ENCODE measurements around the gene SPARCL1. TPM values are rescaled to one million over a fixed set of nuclear protein-coding genes. Genes with fewer than 3 reads are reported as not detected.

Gene SPARCL1
- total and polyA plus RNA-seq, 2 donors (not counting 1 experiment from before 2014, with no cell fraction given) = not detected

- no peaks in the 10 kb centered on the region for H3K27me3 ChIP-seq (replicated peaks in 1 of 4; ENCODE audit: control extremely low read depth in 1 of 4, control insufficient read depth in 3 of 4, insufficient read depth in 4 of 4, low read length in 3 of 4)
- Mint-ChIP-seq H3K9me3 (ENCODE audit: insufficient read depth) (no peaks in the 10 kb centered on the region), H3K4me3 (no peak overlapping the region)
Measured at GRCh38 chr4:87427518-87427868, 101.7 kb downstream of the SPARCL1 start.

GRCh38 chr4:87426865-87427517 lies 102.2 kb downstream of the SPARCL1 start:
- no peaks in the 10 kb centered on the region for H3K9me3 Mint-ChIP-seq (ENCODE audit: insufficient read depth)
- H3K9ac ChIP-seq (ENCODE audit: low read length) = no peak overlapping the region
- no CpG with 5 or more reads among the region's 3 CpGs for WGBS (ENCODE audit: insufficient coverage)
- H3K4me3 ChIP-seq (ENCODE audit: control extremely low read depth in 1 of 5, extremely low read depth in 1 of 5, insufficient read depth in 1 of 5, low read depth in 2 of 5, low read length in 4 of 5) = no peak overlapping the region
- POLR2A ChIA-PET = no interaction called here
- no peaks in the 10 kb centered on the region for H3K27me3 ChIP-seq (replicated peaks in 1 of 4; ENCODE audit: control extremely low read depth in 1 of 4, control insufficient read depth in 3 of 4, insufficient read depth in 4 of 4, low read length in 3 of 4)
- H3K4me2 ChIP-seq (replicated peaks; ENCODE audit: low read depth, low read length, poor library complexity, severe bottlenecking) = no peak overlapping the region
- DNase-seq = no peak
- no peak for TF ChIP-seq EZH2 (IDR thresholded peaks at IDR 0.05; ENCODE audit: borderline replicate concordance, insufficient read depth, low read depth, low read length, poor library complexity, severe bottlenecking)
- TF ChIP-seq CTCF (IDR thresholded peaks at IDR 0.05) = no peak
- H3K36me3 ChIP-seq (replicated peaks in 1 of 2; ENCODE audit: control extremely low read depth in 1 of 2, control insufficient read depth in 1 of 2, extremely low read depth in 1 of 2, insufficient read depth in 2 of 2, low read length in 1 of 2) = no peaks in the 10 kb centered on the region
- peaks cover 9 to 18% of the 10 kb centered on the region in 2 donors for H3K4me1 ChIP-seq (ENCODE audit: control insufficient read depth in 2 of 2, insufficient read depth in 2 of 2, low read length in 2 of 2)
- CTCF ChIA-PET = no interaction called here
- no peaks in the 10 kb centered on the region for H3K9me3 ChIP-seq (ENCODE audit: control extremely low read depth in 1 of 3, control insufficient read depth in 2 of 3, insufficient read depth in 1 of 3, low read length in 2 of 3)
- ATAC-seq (ENCODE audit: low read depth) = no peak
- H3K27ac Mint-ChIP-seq = no peak overlapping the region
- peaks cover 5% of the 10 kb centered on the region for H4K20me1 ChIP-seq (ENCODE audit: control insufficient read depth, insufficient read depth, low read length, poor library complexity, severe bottlenecking)
- H3K4me1 Mint-ChIP-seq = peaks cover 56% of the 10 kb centered on the region
- intact Hi-C loops (cut with micrococcal nuclease) = no loop called here
- H3K27me3 Mint-ChIP-seq = no peaks in the 10 kb centered on the region
- H2AFZ ChIP-seq (ENCODE audit: insufficient read depth, low read depth, low read length, poor library complexity, severe bottlenecking) = no peak overlapping the region
- H3K4me3 Mint-ChIP-seq = no peak overlapping the region
- H3K79me2 ChIP-seq (ENCODE audit: control insufficient read depth, insufficient read depth, low read length) = peaks cover 78% of the 10 kb centered on the region
- H3K27ac ChIP-seq (ENCODE audit: low read length in 2 of 2) = no peak overlapping the region

More at GRCh38 chr4:87427518-87427868, 101.7 kb downstream of the SPARCL1 start:
- H4K20me1 ChIP-seq (ENCODE audit: control insufficient read depth, insufficient read depth, low read length, poor library complexity, severe bottlenecking) = peaks cover 5% of the 10 kb centered on the region
- CTCF ChIA-PET = no interaction called here
- no peaks in the 10 kb centered on the region for H3K9me3 ChIP-seq (ENCODE audit: control extremely low read depth in 1 of 3, control insufficient read depth in 2 of 3, insufficient read depth in 1 of 3, low read length in 2 of 3)
- H3K27ac Mint-ChIP-seq = no peak overlapping the region
- DNase-seq = no peak
- peaks cover 77% of the 10 kb centered on the region for H3K79me2 ChIP-seq (ENCODE audit: control insufficient read depth, insufficient read depth, low read length)
- ATAC-seq (ENCODE audit: low read depth) = no peak
- H3K4me3 ChIP-seq (ENCODE audit: control extremely low read depth in 1 of 5, extremely low read depth in 1 of 5, insufficient read depth in 1 of 5, low read depth in 2 of 5, low read length in 4 of 5) = no peak overlapping the region
- no peaks in the 10 kb centered on the region for H3K36me3 ChIP-seq (replicated peaks in 1 of 2; ENCODE audit: control extremely low read depth in 1 of 2, control insufficient read depth in 1 of 2, extremely low read depth in 1 of 2, insufficient read depth in 2 of 2, low read length in 1 of 2)
- peaks cover 53% of the 10 kb centered on the region for H3K4me1 Mint-ChIP-seq
- peaks cover 9 to 17% of the 10 kb centered on the region in 2 donors for H3K4me1 ChIP-seq (ENCODE audit: control insufficient read depth in 2 of 2, insufficient read depth in 2 of 2, low read length in 2 of 2)
- TF ChIP-seq EZH2 (IDR thresholded peaks at IDR 0.05; ENCODE audit: borderline replicate concordance, insufficient read depth, low read depth, low read length, poor library complexity, severe bottlenecking) (no peak), CTCF (IDR thresholded peaks at IDR 0.05) (no peak)
- no peak overlapping the region for H3K9ac ChIP-seq (ENCODE audit: low read length)
- intact Hi-C loops (cut with micrococcal nuclease) = no loop called here
- H3K27ac ChIP-seq (ENCODE audit: low read length in 2 of 2) = no peak overlapping the region
- H3K4me2 ChIP-seq (replicated peaks; ENCODE audit: low read depth, low read length, poor library complexity, severe bottlenecking) = no peak overlapping the region
- WGBS (ENCODE audit: insufficient coverage) = no CpG with 5 or more reads among the region's 1 CpG
- no peaks in the 10 kb centered on the region for H3K27me3 Mint-ChIP-seq
- no peak overlapping the region for H2AFZ ChIP-seq (ENCODE audit: insufficient read depth, low read depth, low read length, poor library complexity, severe bottlenecking)
- POLR2A ChIA-PET = no interaction called here

All from B cell (primary cell).